CD8-positive, alpha-beta memory T cell (primary cell): ENCODE data around the gene MROH2A. TPM values are rescaled to one million over a fixed set of nuclear protein-coding genes. Genes with fewer than 3 reads are reported as not detected.

ENCODE experiments used
- CTCF ChIA-PET: fragments of 350-600 bp; sonication (Branson Sonifier 250); formaldehyde crosslinking; loops from one replicate; lab custom pipeline; 2021; ENCODE audit warnings: antibody characterized with exemption; lab: Charles Lee
- POLR2A ChIA-PET: fragments of 350-600 bp; sonication (Branson Sonifier 250); formaldehyde crosslinking; loops from one replicate; lab custom pipeline; 2021; ENCODE audit warnings: antibody characterized with exemption; lab: Charles Lee
- DNase-seq, 5 donors: peaks; one replicate each; pipeline versions ENCODE4 v3.0.0 to v3.0.0-alpha.2; 2020 to 2022; ENCODE audit warnings: mixed read lengths in 1 of 5
- H3K27ac ChIP-seq: one replicate; pipeline ENCODE4 v1.7.0; 2013; ENCODE audit warnings: low read depth, mild to moderate bottlenecking, low read length, moderate library complexity
- H3K27me3 ChIP-seq: 2 replicates; pipeline ENCODE4 v1.7.0; 2013; ENCODE audit warnings: low read length, mild to moderate bottlenecking; ENCODE audit not compliant: insufficient read depth, poor library complexity, severe bottlenecking
- H3K36me3 ChIP-seq: 2 replicates; pipeline ENCODE4 v1.7.0; 2013; ENCODE audit warnings: mild to moderate bottlenecking, low read length, moderate library complexity; ENCODE audit not compliant: insufficient read depth
- H3K4me1 ChIP-seq: 2 replicates; pipeline ENCODE4 v1.7.0; 2013; ENCODE audit warnings: mild to moderate bottlenecking, low read length, moderate library complexity; ENCODE audit not compliant: insufficient read depth
- H3K4me3 ChIP-seq: 2 replicates; pipeline ENCODE4 v1.7.0; 2013; ENCODE audit warnings: mild to moderate bottlenecking, low read length
- H3K9me3 ChIP-seq: 2 replicates; pipeline ENCODE4 v1.7.0; 2013; ENCODE audit warnings: mild to moderate bottlenecking, low read length
- H3K27ac Mint-ChIP-seq, 8 donors: one replicate each; pipeline ENCODE4 v1.8.0; 2020 to 2021; ENCODE audit warnings: mixed read lengths in 8 of 8, mild to moderate bottlenecking in 6 of 8, inconsistent platforms in 3 of 8, moderate library complexity in 3 of 8
- H3K27me3 Mint-ChIP-seq, 2 donors: one replicate each; pipeline ENCODE4 v1.8.0; 2020 to 2021; ENCODE audit warnings: mixed read lengths in 2 of 2, mild to moderate bottlenecking in 1 of 2, moderate library complexity in 1 of 2
- H3K36me3 Mint-ChIP-seq, 3 donors: one replicate each; pipeline ENCODE4 v1.8.0; 2020 to 2021; ENCODE audit warnings: mixed read lengths in 3 of 3, inconsistent platforms in 1 of 3, mild to moderate bottlenecking in 1 of 3
- H3K4me1 Mint-ChIP-seq, 3 donors: one replicate each; pipeline ENCODE4 v1.8.0; 2020 to 2021; ENCODE audit warnings: mixed read lengths in 3 of 3, inconsistent platforms in 1 of 3, mild to moderate bottlenecking in 1 of 3
- H3K4me3 Mint-ChIP-seq, 7 donors: one replicate each; pipeline ENCODE4 v1.8.0; 2020 to 2021; ENCODE audit warnings: mixed read lengths in 7 of 7, mild to moderate bottlenecking in 6 of 7, moderate library complexity in 4 of 7, inconsistent platforms in 2 of 7
- H3K9me3 Mint-ChIP-seq, 5 donors: one replicate each; pipeline ENCODE4 v1.8.0; 2020 to 2022; ENCODE audit warnings: mixed read lengths in 5 of 5, mild to moderate bottlenecking in 3 of 5, moderate library complexity in 2 of 5, inconsistent platforms in 1 of 5
- polyA plus RNA-seq: library from polyadenylated mRNA; unstranded; fragments of 300-500 nt; fragmentation: Illumina TruSeq; gene quantifications from one replicate; pipeline ENCODE4 v1.2.3, GENCODE V29; 2021
- total RNA-seq, 2 experiments: library from RNA; stranded (reverse); gene quantifications; one replicate each; pipeline ENCODE4 v1.2.3, GENCODE V29; 2021

Gene MROH2A
- total and polyA plus RNA-seq, 3 experiments from 2014 or later = not detected

DNA sequence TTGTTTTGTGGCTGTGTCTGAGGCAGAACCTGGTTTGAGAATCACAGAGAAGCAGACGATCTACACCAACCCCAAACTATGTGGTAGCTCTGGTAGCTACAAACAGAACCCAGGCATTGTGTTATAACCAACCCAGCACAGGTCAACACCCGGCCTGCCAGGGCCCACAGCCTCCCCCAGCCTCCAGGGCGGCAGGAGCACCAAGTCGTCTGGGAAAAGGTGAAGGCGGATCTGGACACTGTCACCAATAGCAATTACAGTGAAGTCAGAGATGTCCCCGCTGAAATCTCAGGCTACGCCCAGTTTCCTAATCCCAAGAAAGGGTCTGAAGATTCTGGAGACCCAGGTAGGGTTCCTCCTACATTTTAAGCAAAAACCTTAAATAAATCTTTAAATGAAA lies 72.6 kb downstream of the MROH2A start:
- Mint-ChIP-seq H3K27me3 (peaks cover 8 to 19% of the 10 kb centered on the region in 2 donors), H3K4me1 (peaks cover 13 to 33% (median 32%) of the 10 kb centered on the region in 3 donors), H3K36me3 (peaks cover 0 to 1% (median 0%) of the 10 kb centered on the region in 3 donors), H3K4me3 (peak overlapping the region in 1 of 7 donors; percentile 35), H3K27ac (no peak overlapping the region), H3K9me3 (no peaks in the 10 kb centered on the region)
- Histone ChIP-seq H3K36me3 (no peaks in the 10 kb centered on the region), H3K4me3 (no peak overlapping the region), H3K27me3 (no peaks in the 10 kb centered on the region), H3K9me3 (no peaks in the 10 kb centered on the region), H3K4me1 (peaks cover 13% of the 10 kb centered on the region), H3K27ac (no peak overlapping the region)
- no peak for DNase-seq
- ChIA-PET CTCF (no interaction called here), POLR2A (no interaction called here)

DNA sequence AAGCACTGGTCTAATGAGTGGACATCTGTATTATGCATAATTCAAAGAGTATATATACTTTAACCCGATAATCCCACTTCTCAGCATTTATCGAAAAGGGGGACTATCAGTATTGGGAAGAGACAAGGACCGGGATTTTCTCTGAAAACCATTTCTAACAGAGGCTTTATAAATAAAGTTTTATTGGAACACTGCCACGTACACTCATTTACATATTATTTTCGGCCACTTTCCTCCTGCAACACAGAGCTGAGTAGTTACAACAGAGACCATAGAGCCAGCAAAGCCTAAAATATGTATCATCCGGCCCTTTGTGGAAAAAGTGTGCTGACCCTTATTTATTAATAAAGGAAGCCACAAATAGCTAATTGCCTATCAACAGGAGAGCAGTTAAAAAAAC lies 73.0 kb downstream of the MROH2A start:
- peaks cover 13% of the 10 kb centered on the region for H3K4me1 ChIP-seq
- H3K36me3 Mint-ChIP-seq = peaks cover 0 to 1% (median 0%) of the 10 kb centered on the region in 3 donors
- no peaks in the 10 kb centered on the region for H3K36me3 ChIP-seq
- H3K27me3 ChIP-seq = no peaks in the 10 kb centered on the region
- no peak overlapping the region for H3K27ac Mint-ChIP-seq
- peaks cover 15 to 35% (median 33%) of the 10 kb centered on the region in 3 donors for H3K4me1 Mint-ChIP-seq
- ChIA-PET CTCF (no interaction called here), POLR2A (no interaction called here)
- no peak overlapping the region for H3K4me3 Mint-ChIP-seq
- no peaks in the 10 kb centered on the region for H3K9me3 ChIP-seq
- no peaks in the 10 kb centered on the region for H3K9me3 Mint-ChIP-seq
- DNase-seq = no peak
- no peak overlapping the region for H3K27ac ChIP-seq
- H3K4me3 ChIP-seq = no peak overlapping the region
- H3K27me3 Mint-ChIP-seq = peaks cover 8 to 19% of the 10 kb centered on the region in 2 donors

DNA sequence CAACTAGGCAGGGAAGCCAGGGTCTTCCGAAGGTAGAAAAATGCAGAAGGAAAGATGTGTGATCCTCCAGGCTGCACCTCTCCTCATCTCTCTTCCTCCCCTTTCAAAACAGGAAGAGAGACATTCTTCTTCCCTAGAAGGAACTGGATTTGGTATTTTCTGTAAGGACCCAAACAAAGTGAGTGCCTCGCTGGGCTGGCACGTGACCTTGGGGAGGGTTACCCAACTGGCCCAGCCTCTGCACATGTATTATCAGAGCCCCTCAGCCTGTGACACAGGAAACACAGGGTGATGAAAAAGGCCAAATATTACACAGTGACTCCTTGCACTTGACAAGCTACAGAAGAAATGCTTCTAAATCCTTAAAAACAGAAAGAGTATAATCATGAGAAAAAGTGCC lies 73.9 kb downstream of the MROH2A start:
- H3K27ac ChIP-seq = no peak overlapping the region
- Mint-ChIP-seq H3K27ac (peak overlapping the region in 1 of 8 donors; percentile 91), H3K36me3 (peaks cover 0 to 1% (median 0%) of the 10 kb centered on the region in 3 donors), H3K27me3 (peaks cover 8 to 19% of the 10 kb centered on the region in 2 donors), H3K4me1 (peaks cover 15 to 39% (median 33%) of the 10 kb centered on the region in 3 donors), H3K9me3 (no peaks in the 10 kb centered on the region), H3K4me3 (peak overlapping the region in 4 of 7 donors; percentile 1 to 74 (median 25))
- POLR2A ChIA-PET = no interaction called here
- H3K36me3 ChIP-seq = no peaks in the 10 kb centered on the region
- no peak overlapping the region for H3K4me3 ChIP-seq
- H3K27me3 ChIP-seq = no peaks in the 10 kb centered on the region
- H3K9me3 ChIP-seq = no peaks in the 10 kb centered on the region
- no peak for DNase-seq
- CTCF ChIA-PET = no interaction called here
- H3K4me1 ChIP-seq = peaks cover 13% of the 10 kb centered on the region

DNA sequence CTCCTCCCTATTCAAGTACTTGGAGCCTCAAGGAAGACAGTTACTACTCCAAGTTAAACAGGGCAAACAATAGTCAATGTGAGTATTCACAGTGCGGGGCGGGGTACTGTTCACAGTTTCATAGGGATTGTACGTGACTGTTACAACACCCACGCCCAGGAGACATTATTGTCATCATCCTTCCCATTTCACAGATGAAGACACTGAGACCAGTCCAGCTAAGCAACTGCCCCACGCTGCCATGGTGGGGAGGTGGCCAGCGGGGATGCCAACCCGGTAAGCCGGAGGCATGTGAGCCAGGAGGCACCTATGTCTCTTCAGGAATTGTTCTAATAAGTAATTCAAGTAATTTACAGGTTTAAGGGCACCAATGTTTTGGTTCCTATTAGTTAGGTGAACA lies 75.2 kb downstream of the MROH2A start:
- no peaks in the 10 kb centered on the region for H3K9me3 ChIP-seq
- no peaks in the 10 kb centered on the region for H3K36me3 ChIP-seq
- no peak for DNase-seq
- Mint-ChIP-seq H3K27ac (peak overlapping the region in 3 of 8 donors; percentile 11 to 46 (median 33)), H3K4me1 (peaks cover 18 to 46% (median 39%) of the 10 kb centered on the region in 3 donors), H3K36me3 (peaks cover 0 to 1% (median 0%) of the 10 kb centered on the region in 3 donors), H3K27me3 (peaks cover 8 to 19% of the 10 kb centered on the region in 2 donors), H3K4me3 (peak overlapping the region; percentile 74 to 97 (median 93)), H3K9me3 (no peaks in the 10 kb centered on the region)
- H3K4me1 ChIP-seq = peaks cover 13% of the 10 kb centered on the region
- H3K4me3 ChIP-seq = peak overlapping the region; percentile 57
- ChIA-PET POLR2A (no interaction called here), CTCF (no interaction called here)
- H3K27ac ChIP-seq = peak overlapping the region; percentile 58
- no peaks in the 10 kb centered on the region for H3K27me3 ChIP-seq

DNA sequence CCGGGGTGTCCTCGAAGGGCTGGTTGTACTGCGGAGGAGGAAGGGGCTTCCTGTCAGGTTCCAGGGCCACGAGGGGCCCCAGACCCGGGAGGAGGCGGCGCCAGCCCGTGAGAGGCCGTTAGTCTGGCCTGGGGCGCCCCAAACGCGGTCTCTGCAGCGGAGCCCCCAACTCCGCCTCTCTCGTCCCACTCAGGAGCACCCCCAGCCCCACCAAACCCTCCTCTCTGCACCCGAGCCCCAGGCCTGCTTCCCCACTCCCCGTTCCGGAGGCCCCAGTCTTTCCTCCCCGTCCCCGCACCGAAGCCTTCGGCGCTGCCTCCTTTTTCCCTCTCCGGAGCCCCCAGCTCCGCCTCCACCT lies 75.7 kb downstream of the MROH2A start:
- peaks cover 0 to 1% (median 0%) of the 10 kb centered on the region in 3 donors for H3K36me3 Mint-ChIP-seq
- H3K27me3 ChIP-seq = no peaks in the 10 kb centered on the region
- H3K4me3 ChIP-seq = peak overlapping the region; percentile 57
- H3K4me3 Mint-ChIP-seq = peak overlapping the region; percentile 74 to 97 (median 93)
- H3K9me3 Mint-ChIP-seq = no peaks in the 10 kb centered on the region
- no peaks in the 10 kb centered on the region for H3K9me3 ChIP-seq
- CTCF ChIA-PET = no interaction called here
- peak overlapping the region in 3 of 8 donors; percentile 21 to 46 (median 27) for H3K27ac Mint-ChIP-seq
- H3K4me1 Mint-ChIP-seq = peaks cover 18 to 46% (median 39%) of the 10 kb centered on the region in 3 donors
- DNase-seq = no peak
- no peaks in the 10 kb centered on the region for H3K36me3 ChIP-seq
- peaks cover 13% of the 10 kb centered on the region for H3K4me1 ChIP-seq
- peak overlapping the region; percentile 58 for H3K27ac ChIP-seq
- H3K27me3 Mint-ChIP-seq = peaks cover 8 to 19% of the 10 kb centered on the region in 2 donors
- POLR2A ChIA-PET = no interaction called here

DNA sequence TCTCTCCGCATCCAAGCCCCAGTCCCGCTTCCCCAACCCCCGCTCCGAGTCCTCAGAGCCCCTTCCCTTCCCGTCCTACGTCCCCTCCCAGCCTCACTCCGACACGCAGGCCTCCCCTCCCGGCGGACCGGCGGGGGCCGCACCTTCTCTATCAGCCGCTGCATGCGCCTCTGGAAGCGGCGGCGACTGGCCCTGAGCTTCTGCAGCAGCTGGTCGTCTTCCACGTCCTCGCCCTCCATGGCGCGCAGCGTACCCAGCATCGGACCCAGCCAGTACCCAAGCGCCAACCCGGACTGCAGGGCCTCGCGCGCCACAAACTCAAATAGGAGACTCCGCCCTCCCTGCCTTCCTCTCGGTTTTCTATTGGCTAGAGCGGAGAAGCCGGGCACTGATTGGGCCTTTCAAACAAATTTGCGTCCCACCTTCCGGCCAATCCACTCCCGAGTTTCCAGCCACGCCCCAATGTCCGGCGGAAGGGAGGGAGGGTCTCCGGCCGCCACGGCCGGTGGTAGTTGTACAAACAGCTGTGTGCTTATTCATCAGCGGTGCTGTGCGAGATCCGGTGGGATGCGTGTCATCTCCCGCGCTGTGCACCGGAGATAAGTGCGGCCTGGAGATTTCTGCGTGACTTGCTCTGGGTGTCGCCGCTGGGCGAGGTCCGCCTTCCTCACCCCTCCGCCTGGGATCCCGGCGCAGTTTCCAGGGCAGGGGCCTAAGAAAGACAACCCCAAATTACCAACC lies 76.3 kb downstream of the MROH2A start, which contains the start of gene HJURP:
TSS of gene HJURP (minus strand) at position 295 of the 741 bp plus-strand sequence. CDS start at position 260, 35 bp downstream.
- Mint-ChIP-seq H3K4me1 (peaks cover 18 to 46% (median 39%) of the 10 kb centered on the region in 3 donors), H3K27me3 (peaks cover 8 to 19% of the 10 kb centered on the region in 2 donors), H3K27ac (peak within 1 kb of the TSS; percentile 21 to 91 (median 60)), H3K9me3 (no peaks in the 10 kb centered on the region), H3K36me3 (peaks cover 0 to 1% (median 0%) of the 10 kb centered on the region in 3 donors), H3K4me3 (peak within 1 kb of the TSS; percentile 74 to 97 (median 93))
- H3K4me3 ChIP-seq = peak within 1 kb of the TSS; percentile 57
- peak within 1 kb of the TSS; percentile 58 for H3K27ac ChIP-seq
- ChIA-PET CTCF (interaction anchor here (1.0 kb wide), 1 partner anchor 11 kb away, joined by 4 read pairs; no protein-coding TSS in a partner anchor), POLR2A (no interaction called here)
- peak; percentile 84 to 91 (median 86) for DNase-seq
- H3K36me3 ChIP-seq = no peaks in the 10 kb centered on the region
- no peaks in the 10 kb centered on the region for H3K27me3 ChIP-seq
- H3K4me1 ChIP-seq = peaks cover 13% of the 10 kb centered on the region
- H3K9me3 ChIP-seq = no peaks in the 10 kb centered on the region

DNA sequence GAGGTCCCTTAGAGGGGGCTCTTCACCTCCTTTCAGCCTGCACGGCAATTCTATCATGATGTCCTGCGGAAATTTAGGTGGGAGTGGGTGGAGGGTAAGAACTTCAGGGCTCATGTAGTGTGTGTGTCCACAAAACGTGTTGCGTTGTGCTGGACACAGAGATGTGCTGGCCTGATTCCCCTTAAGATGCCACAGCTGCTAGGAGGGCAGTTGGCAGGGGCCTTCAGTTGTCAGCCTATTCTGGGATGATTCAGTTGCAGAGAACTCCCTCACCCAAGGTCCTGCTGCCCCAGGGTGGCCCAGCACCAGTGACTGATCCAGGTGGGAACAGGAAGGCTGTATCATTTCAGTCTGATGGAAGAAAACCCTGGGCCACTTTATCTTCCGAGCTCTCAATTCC lies 77.2 kb downstream of the MROH2A start:
- peak overlapping the region in 1 of 8 donors; percentile 50 for H3K27ac Mint-ChIP-seq
- no peak for DNase-seq
- peaks cover 0 to 1% (median 0%) of the 10 kb centered on the region in 3 donors for H3K36me3 Mint-ChIP-seq
- no peaks in the 10 kb centered on the region for H3K27me3 ChIP-seq
- H3K4me1 ChIP-seq = peaks cover 13% of the 10 kb centered on the region
- peak overlapping the region; percentile 30 to 97 (median 92) for H3K4me3 Mint-ChIP-seq
- H3K9me3 Mint-ChIP-seq = no peaks in the 10 kb centered on the region
- peak overlapping the region; percentile 57 for H3K4me3 ChIP-seq
- peaks cover 18 to 46% (median 39%) of the 10 kb centered on the region in 3 donors for H3K4me1 Mint-ChIP-seq
- ChIA-PET CTCF (interaction anchor here (1.0 kb wide), 1 partner anchor 10 kb away, joined by 4 read pairs; no protein-coding TSS in a partner anchor), POLR2A (no interaction called here)
- H3K36me3 ChIP-seq = no peaks in the 10 kb centered on the region
- H3K27me3 Mint-ChIP-seq = peaks cover 7 to 19% of the 10 kb centered on the region in 2 donors
- H3K27ac ChIP-seq = peak overlapping the region; percentile 36
- H3K9me3 ChIP-seq = no peaks in the 10 kb centered on the region

DNA sequence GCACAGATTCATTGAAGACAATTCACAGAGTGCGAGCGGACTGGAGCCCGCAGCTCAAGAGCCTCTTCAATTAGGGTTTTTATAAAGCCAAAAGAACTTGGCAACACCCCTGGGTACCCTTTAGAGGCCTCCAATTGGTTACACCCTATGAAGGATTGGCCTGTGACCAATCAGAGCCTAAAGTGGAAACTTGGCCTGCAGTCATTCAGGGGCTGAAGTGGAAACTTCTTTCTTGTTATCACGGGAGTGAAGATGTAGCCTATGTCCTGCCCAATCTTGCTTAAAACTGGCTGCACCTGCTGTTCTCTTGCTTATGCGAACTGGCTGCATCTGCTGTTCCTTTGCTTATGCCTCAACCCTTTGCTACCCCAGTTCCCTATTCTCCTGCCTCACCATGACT lies 78.1 kb downstream of the MROH2A start:
- Mint-ChIP-seq H3K27me3 (peaks cover 8 to 19% of the 10 kb centered on the region in 2 donors), H3K27ac (peak overlapping the region in 1 of 8 donors; percentile 50), H3K9me3 (no peaks in the 10 kb centered on the region), H3K36me3 (peaks cover 0 to 1% (median 0%) of the 10 kb centered on the region in 3 donors), H3K4me1 (peaks cover 18 to 46% (median 39%) of the 10 kb centered on the region in 3 donors), H3K4me3 (peak overlapping the region in 3 of 7 donors; percentile 57 to 95 (median 74))
- Histone ChIP-seq H3K9me3 (no peaks in the 10 kb centered on the region), H3K27me3 (no peaks in the 10 kb centered on the region), H3K27ac (no peak overlapping the region), H3K4me1 (peaks cover 13% of the 10 kb centered on the region), H3K36me3 (no peaks in the 10 kb centered on the region), H3K4me3 (no peak overlapping the region)
- ChIA-PET POLR2A (no interaction called here), CTCF (interaction anchor here (2.3 kb wide), 1 partner anchor 12 kb away, joined by 12 read pairs; no protein-coding TSS in a partner anchor)
- DNase-seq = no peak
